Prostate gland (tissue), 2 donors: ENCODE results near the gene ITPRID2.

ENCODE experiments used
- POLR2A ChIP-seq: fragments of 450-650 bp; IDR thresholded peaks from one replicate; pipeline ENCODE4 v1.6.1; 2016; ENCODE audit warnings: antibody characterized with exemption, mild to moderate bottlenecking
- POLR2AphosphoS5 ChIP-seq: sonication (generic); formaldehyde crosslinking; IDR thresholded peaks from one replicate; pipeline ENCODE4 v1.6.1; 2017; ENCODE audit warnings: antibody characterized with exemption
- TF ChIP-seq, protein P1 (sequence below), 4 experiments: fragments of 200-600 bp in 2 of 4; fragments of 450-650 bp in 2 of 4; sonication (generic) in 2 of 4; IDR thresholded peaks; 1 replicate in 3 of 4; 2 replicates in 1 of 4; pipeline ENCODE4 v1.5.1; 2016 to 2019; ENCODE audit warnings: antibody characterized with exemption in 4 of 4, mild to moderate bottlenecking in 2 of 4, moderate library complexity in 2 of 4

DNA sequence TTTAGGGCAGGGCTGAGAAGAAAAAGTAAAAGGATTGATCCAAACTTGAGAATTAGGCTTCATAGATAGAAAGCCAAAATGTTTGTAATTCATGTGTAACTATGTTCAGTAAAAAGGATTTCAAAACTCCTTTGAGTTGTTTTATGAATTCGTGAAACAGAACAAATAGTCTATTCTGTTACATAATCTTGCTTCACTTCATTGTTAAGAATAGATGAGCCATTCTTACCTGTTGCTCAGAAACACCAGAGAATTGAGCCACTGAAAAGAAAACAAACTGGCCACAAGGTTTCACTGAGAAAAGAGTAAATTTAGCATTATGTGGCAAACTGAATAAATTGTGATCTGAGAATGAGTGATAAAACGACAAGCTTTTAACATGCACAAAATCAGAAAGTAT, 4.5 kb upstream of the ITPRID2 start:
- TF ChIP-seq POLR2A (no peak), POLR2AphosphoS5 (no peak)
- TF ChIP-seq, protein P1, sequence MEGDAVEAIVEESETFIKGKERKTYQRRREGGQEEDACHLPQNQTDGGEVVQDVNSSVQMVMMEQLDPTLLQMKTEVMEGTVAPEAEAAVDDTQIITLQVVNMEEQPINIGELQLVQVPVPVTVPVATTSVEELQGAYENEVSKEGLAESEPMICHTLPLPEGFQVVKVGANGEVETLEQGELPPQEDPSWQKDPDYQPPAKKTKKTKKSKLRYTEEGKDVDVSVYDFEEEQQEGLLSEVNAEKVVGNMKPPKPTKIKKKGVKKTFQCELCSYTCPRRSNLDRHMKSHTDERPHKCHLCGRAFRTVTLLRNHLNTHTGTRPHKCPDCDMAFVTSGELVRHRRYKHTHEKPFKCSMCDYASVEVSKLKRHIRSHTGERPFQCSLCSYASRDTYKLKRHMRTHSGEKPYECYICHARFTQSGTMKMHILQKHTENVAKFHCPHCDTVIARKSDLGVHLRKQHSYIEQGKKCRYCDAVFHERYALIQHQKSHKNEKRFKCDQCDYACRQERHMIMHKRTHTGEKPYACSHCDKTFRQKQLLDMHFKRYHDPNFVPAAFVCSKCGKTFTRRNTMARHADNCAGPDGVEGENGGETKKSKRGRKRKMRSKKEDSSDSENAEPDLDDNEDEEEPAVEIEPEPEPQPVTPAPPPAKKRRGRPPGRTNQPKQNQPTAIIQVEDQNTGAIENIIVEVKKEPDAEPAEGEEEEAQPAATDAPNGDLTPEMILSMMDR (IDR thresholded peaks at IDR 0.05) = no peak
